ENCODE data around the gene PRKN.

DNA sequence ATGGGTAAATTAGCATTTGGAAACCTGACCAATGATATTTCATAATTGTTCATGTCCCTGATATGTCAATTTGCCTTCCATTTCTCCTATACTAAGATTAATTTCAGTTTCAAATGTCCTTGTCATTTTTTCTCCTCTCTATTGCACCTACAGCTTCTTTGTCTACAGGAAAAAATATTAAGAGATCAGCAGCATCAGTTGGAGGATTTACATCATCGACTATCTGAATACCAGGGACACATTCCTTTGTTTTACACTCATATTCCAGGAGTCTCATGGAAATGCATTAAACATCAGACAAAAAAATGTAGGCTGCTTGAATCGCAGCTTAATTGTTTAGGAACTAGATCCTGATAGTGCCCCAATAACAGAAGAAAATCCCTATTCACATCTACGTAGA, 188.2 kb downstream of the PRKN start:
- TF ChIP-seq ZNF629 (tag by site-specific recombination; IDR thresholded peaks at IDR 0.05) = no peak
- no peak for TF ChIP-seq SALL2 (tag by site-specific recombination; IDR thresholded peaks at IDR 0.05; ENCODE audit: borderline replicate concordance)
- TF ChIP-seq ZNF274 (IDR thresholded peaks at IDR 0.05; ENCODE audit: low read length) = no peak
- TF ChIP-seq ZNF274 (tag by site-specific recombination; IDR thresholded peaks at IDR 0.05; ENCODE audit: borderline replicate concordance) = no peak
- no peak for TF ChIP-seq ZBTB1 (tag by site-specific recombination; IDR thresholded peaks at IDR 0.05)
- TF ChIP-seq ZBTB7A (tag by site-specific recombination; IDR thresholded peaks at IDR 0.05; ENCODE audit: low read depth) = no peak
- TF ChIP-seq, protein P1, sequence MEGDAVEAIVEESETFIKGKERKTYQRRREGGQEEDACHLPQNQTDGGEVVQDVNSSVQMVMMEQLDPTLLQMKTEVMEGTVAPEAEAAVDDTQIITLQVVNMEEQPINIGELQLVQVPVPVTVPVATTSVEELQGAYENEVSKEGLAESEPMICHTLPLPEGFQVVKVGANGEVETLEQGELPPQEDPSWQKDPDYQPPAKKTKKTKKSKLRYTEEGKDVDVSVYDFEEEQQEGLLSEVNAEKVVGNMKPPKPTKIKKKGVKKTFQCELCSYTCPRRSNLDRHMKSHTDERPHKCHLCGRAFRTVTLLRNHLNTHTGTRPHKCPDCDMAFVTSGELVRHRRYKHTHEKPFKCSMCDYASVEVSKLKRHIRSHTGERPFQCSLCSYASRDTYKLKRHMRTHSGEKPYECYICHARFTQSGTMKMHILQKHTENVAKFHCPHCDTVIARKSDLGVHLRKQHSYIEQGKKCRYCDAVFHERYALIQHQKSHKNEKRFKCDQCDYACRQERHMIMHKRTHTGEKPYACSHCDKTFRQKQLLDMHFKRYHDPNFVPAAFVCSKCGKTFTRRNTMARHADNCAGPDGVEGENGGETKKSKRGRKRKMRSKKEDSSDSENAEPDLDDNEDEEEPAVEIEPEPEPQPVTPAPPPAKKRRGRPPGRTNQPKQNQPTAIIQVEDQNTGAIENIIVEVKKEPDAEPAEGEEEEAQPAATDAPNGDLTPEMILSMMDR (tag by site-specific recombination; IDR thresholded peaks at IDR 0.05) = no peak
- TF ChIP-seq, protein P2, sequence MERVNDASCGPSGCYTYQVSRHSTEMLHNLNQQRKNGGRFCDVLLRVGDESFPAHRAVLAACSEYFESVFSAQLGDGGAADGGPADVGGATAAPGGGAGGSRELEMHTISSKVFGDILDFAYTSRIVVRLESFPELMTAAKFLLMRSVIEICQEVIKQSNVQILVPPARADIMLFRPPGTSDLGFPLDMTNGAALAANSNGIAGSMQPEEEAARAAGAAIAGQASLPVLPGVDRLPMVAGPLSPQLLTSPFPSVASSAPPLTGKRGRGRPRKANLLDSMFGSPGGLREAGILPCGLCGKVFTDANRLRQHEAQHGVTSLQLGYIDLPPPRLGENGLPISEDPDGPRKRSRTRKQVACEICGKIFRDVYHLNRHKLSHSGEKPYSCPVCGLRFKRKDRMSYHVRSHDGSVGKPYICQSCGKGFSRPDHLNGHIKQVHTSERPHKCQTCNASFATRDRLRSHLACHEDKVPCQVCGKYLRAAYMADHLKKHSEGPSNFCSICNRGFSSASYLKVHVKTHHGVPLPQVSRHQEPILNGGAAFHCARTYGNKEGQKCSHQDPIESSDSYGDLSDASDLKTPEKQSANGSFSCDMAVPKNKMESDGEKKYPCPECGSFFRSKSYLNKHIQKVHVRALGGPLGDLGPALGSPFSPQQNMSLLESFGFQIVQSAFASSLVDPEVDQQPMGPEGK (tag by site-specific recombination; IDR thresholded peaks at IDR 0.05) = no peak
